ENCODE data around the gene ZNF236.

DNA sequence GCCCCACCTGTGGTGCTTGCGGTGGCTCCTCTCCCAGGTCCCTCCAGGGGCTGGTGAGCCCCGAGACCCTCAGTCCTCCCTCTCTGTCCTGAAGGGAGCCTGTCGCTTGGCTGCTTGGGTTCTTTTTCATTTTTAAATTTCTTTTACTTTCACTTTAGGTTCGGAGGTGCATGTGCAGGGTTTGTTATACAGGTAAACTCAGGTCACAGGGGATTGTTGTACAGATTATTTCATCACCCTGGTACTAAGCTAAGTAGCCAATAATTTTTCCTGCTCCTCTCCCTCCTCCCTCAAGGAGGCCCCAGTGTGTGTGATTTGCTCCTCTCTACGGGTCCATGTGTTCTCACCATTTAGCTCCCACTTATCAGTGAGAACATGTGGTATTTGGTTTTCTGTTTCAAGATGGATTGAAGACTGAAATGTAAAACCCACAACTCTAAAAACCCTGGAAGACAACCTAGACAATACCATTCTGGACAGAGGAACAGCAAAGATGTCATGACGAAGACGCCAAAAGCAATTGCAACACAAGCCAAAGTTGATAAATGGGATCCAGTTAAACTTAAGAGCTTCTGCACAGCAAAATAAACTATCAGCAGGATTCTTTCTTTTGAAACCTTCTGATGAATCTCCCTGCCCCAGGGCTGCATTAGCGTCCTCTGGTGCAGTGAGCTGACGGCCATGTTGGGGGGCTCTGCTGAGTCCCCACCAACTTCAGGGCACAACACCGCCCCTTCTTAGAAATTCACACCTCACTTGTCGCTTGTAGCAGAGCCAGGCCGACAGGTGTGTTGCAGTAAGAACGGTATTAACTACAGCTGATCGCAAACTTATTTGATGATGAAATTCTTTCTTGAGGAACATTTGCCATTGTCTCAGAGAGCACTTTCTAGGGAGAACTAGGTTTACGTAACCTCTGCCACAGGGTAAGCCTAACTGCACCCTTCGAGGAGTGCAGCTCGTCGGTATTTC lies 135.3 kb downstream of the ZNF236 start:
- TF ChIP-seq ZNF274 (IDR thresholded peaks at IDR 0.05; ENCODE audit: low read depth, low read length), result no peak
- no peak for TF ChIP-seq SUZ12 (IDR thresholded peaks at IDR 0.05; ENCODE audit: extremely low read depth, insufficient read depth, insufficient read length)

Data from NT2/D1 (cell line).